Left renal pelvis (tissue), 4 donors: ENCODE results near the gene LARGE1. TPM values are rescaled to one million over a fixed set of nuclear protein-coding genes. Genes with fewer than 3 reads are reported as not detected.

Experiments used
- DNase-seq, 4 donors: peaks; one replicate each; pipeline ENCODE4 v3.0.0-alpha.2; 2013; ENCODE audit warnings: low read depth in 4 of 4, low spot score in 3 of 4
- polyA plus RNA-seq, 4 donors: library from polyadenylated mRNA; unstranded; fragments of 120-200 nt; gene quantifications; one replicate each; pipeline ENCODE4 v1.2.1, GENCODE V29; 2013; ENCODE audit not compliant: insufficient read length in 4 of 4

Gene LARGE1
- polyA plus RNA-seq, 4 donors, result 25.9 to 29.2 (median 27.4) TPM

GRCh38 chr22:33914699-33915098 is 5.6 kb downstream of the LARGE1 start:
- DNase-seq, result no peak

- no peak for DNase-seq
Observed at GRCh38 chr22:33914131-33914530, 6.1 kb downstream of the LARGE1 start.

- DNase-seq, result no peak
Observed at GRCh38 chr22:33913188-33913587, 7.1 kb downstream of the LARGE1 start.

GRCh38 chr22:33909911-33910310 is 10.4 kb downstream of the LARGE1 start:
- no peak for DNase-seq

GRCh38 chr22:33909075-33909458 is 11.2 kb downstream of the LARGE1 start:
- no peak for DNase-seq

GRCh38 chr22:33908171-33909074 is 11.9 kb downstream of the LARGE1 start:
- no peak for DNase-seq

- DNase-seq, result no peak
Observed at GRCh38 chr22:33906954-33907353, 13.3 kb downstream of the LARGE1 start.

GRCh38 chr22:33906475-33906874 is 13.8 kb downstream of the LARGE1 start:
- DNase-seq, result no peak

- DNase-seq, result no peak
Observed at GRCh38 chr22:33903012-33903411, 17.3 kb downstream of the LARGE1 start.

GRCh38 chr22:33902073-33902472 is 18.2 kb downstream of the LARGE1 start:
- DNase-seq, result no peak

GRCh38 chr22:33898121-33898520 is 22.2 kb downstream of the LARGE1 start:
- DNase-seq, result no peak

GRCh38 chr22:33897448-33897835 is 22.8 kb downstream of the LARGE1 start:
- no peak for DNase-seq

GRCh38 chr22:33896575-33897447 is 23.5 kb downstream of the LARGE1 start:
- DNase-seq, result no peak

- DNase-seq, result no peak
Observed at GRCh38 chr22:33896154-33896553, 24.1 kb downstream of the LARGE1 start.

GRCh38 chr22:33895444-33895843 is 24.8 kb downstream of the LARGE1 start:
- DNase-seq, result no peak

- DNase-seq, result no peak
Observed at GRCh38 chr22:33894515-33894914, 25.8 kb downstream of the LARGE1 start.

GRCh38 chr22:33894036-33894435 is 26.2 kb downstream of the LARGE1 start:
- no peak for DNase-seq

- DNase-seq, result no peak
Observed at GRCh38 chr22:33893512-33893911, 26.8 kb downstream of the LARGE1 start.

GRCh38 chr22:33891992-33892391 is 28.3 kb downstream of the LARGE1 start:
- no peak for DNase-seq

- DNase-seq, result no peak
Observed at GRCh38 chr22:33891455-33891854, 28.8 kb downstream of the LARGE1 start.

- DNase-seq, result no peak
Observed at GRCh38 chr22:33889748-33890147, 30.5 kb downstream of the LARGE1 start.

- no peak for DNase-seq
Observed at GRCh38 chr22:33888821-33889220, 31.5 kb downstream of the LARGE1 start.
